ENCODE data around the gene NF2.

NF2 gene

DNA sequence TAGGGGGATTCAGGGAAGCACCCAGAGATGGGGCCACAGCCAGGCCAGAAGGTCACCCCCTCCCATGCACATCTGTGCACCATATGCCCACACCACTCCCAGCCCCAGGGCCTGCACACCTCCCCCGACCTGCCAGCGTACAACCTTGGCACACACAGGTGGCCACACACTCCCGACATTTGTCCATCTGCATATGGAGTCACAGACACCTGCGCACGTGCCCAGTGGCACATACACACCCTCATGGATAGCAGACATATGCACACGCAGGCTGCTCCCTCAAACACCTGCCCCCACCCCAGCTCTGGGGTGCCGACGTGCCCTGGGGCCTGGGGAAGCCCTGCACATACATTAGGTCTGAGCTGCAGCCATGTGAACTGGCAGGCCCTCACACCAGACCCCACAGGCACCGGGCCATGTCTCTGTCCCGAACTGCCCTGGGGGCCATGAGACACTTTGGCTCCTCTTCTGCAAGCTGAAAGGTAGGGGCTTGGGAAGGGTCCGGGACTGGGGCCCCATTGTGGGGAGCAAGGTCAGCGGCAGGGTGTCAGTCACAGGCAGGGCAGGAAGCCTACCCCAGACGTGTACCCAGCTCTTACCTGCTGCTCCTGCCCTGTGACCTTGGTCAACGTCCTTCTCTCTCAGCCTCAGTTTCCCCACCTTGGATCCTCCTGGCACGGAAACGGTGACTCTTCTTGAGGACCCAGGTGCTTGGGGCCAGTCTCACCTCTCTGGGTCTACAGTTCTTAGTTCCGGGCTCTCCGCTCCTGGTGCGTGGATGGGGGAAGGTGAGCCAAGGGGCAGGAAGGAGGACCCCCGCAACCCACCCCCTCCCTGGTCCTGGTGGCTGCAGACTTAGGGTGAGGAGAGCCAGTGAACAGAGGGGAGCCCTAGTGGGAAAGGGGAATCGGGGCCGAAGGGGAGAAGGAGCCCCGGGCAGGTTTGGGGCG, 115.8 kb downstream of the NF2 start:
- H3K9me3 ChIP-seq (ENCODE audit: control insufficient read depth, low read depth, low read length), result no peaks in the 10 kb centered on the region
- no peaks in the 10 kb centered on the region for H3K4me1 ChIP-seq (ENCODE audit: control insufficient read depth, low read depth, low read length)
- H3K4me3 ChIP-seq (ENCODE audit: low read length), result no peak overlapping the region
- H3K9ac ChIP-seq (ENCODE audit: low read length), result no peak overlapping the region
- H3K27ac ChIP-seq (ENCODE audit: low read length), result no peak overlapping the region
- peaks cover 57% of the 10 kb centered on the region for H3K27me3 ChIP-seq (ENCODE audit: control insufficient read depth, insufficient read depth, low read length)
- no peaks in the 10 kb centered on the region for H3K36me3 ChIP-seq (ENCODE audit: control insufficient read depth, low read depth, low read length)

DNA sequence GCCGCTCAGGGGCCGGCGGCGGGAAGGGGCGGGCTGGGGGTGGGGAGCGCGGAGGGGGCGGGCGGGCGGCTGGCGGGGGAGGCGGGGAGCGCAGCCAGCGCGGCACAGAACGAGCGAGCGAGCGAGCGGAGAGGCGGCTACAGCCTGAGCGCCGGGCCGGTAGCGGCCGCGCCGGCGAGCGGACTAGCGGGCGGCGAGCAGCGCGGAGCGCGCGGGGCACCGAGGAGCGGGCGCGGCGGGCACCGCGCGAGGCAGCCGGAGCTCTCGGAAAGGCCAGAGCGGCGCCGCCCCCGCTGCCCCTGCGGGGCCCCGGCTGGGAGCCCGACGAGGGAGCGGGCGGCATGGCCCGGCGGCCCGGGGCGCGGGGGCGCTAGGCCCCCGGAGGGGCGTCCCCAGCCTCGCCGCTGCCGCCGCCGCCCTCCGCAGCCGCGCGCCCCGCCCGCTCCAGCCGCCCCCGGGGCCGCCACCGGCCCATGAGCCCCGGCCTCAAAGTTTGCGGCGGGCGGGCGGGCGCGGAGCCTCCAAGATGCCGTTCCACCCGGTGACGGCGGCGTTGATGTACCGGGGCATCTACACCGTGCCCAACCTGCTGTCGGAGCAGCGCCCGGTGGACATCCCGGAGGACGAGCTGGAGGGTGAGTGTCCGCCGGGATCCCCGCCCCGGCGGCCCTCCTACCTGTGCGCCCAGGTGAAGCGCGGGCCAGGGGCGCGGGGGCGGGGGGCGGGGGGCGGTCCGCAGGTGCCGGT, 116.6 kb downstream of the NF2 start, which contains the start of gene CABP7:
CABP7 (plus strand) TSS at position 105 of the 747 bp plus-strand sequence; CDS start at position 527, 422 bp downstream.
- Histone ChIP-seq H3K27ac (ENCODE audit: low read length) (no peak within 1 kb of the TSS), H3K4me1 (ENCODE audit: control insufficient read depth, low read depth, low read length) (no peaks in the 10 kb centered on the region), H3K27me3 (ENCODE audit: control insufficient read depth, insufficient read depth, low read length) (peaks cover 57% of the 10 kb centered on the region), H3K36me3 (ENCODE audit: control insufficient read depth, low read depth, low read length) (no peaks in the 10 kb centered on the region), H3K9ac (ENCODE audit: low read length) (no peak within 1 kb of the TSS), H3K9me3 (ENCODE audit: control insufficient read depth, low read depth, low read length) (no peaks in the 10 kb centered on the region), H3K4me3 (ENCODE audit: low read length) (no peak within 1 kb of the TSS)

DNA sequence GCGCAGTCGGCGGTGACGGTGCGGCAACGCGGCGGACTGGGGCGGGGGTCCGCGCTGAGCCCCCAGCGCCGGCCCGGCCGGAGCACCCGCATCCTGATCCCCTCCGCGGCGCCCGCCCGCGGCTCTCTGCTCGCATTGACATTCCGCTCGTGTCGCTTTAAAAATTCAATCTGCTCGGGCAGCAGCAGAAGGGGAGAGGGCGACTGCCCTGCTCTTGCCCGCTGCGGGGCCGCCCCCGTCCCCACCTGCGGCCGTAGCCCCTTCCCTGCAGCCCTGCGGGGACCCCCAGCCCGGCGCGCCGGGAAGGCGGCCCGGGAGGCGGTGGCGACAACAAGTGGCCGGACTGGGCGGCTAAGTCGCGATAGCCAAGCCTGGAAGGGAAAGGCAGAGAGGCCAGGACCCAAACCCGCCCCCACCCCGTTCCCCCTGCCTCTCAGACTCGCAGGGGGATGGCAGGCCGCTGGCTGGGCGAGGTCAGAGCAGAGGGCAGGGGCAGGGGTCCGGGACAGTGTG, 117.4 kb downstream of the NF2 start:
- H3K9me3 ChIP-seq (ENCODE audit: control insufficient read depth, low read depth, low read length), result no peaks in the 10 kb centered on the region
- H3K9ac ChIP-seq (ENCODE audit: low read length), result no peak overlapping the region
- no peak overlapping the region for H3K27ac ChIP-seq (ENCODE audit: low read length)
- no peaks in the 10 kb centered on the region for H3K36me3 ChIP-seq (ENCODE audit: control insufficient read depth, low read depth, low read length)
- H3K27me3 ChIP-seq (ENCODE audit: control insufficient read depth, insufficient read depth, low read length), result peaks cover 57% of the 10 kb centered on the region
- H3K4me1 ChIP-seq (ENCODE audit: control insufficient read depth, low read depth, low read length), result no peaks in the 10 kb centered on the region
- H3K4me3 ChIP-seq (ENCODE audit: low read length), result no peak overlapping the region

DNA sequence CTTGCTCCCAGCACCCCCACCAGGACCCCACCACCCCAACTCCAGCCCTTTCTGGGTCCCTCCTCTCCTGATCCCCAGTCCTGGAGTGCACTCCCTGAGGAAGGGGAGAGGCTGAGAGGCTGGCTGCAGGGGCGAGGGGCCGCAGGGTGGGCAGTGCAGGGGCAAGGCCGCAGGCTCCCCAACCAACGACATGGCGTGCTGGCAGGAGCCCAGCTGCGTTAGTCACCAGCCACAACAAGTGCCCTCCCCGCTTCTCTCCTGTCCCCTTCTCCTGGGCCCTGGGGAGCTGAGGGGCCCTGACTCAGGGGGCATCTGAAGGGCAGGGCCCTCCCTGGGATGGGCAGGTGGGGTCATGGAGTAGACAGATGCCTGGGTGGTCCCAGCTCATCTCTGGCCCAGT, 118.7 kb downstream of the NF2 start:
- Histone ChIP-seq H3K36me3 (ENCODE audit: control insufficient read depth, low read depth, low read length) (no peaks in the 10 kb centered on the region), H3K27ac (ENCODE audit: low read length) (no peak overlapping the region), H3K9me3 (ENCODE audit: control insufficient read depth, low read depth, low read length) (no peaks in the 10 kb centered on the region), H3K4me3 (ENCODE audit: low read length) (no peak overlapping the region), H3K27me3 (ENCODE audit: control insufficient read depth, insufficient read depth, low read length) (peaks cover 54% of the 10 kb centered on the region), H3K4me1 (ENCODE audit: control insufficient read depth, low read depth, low read length) (peaks cover 3% of the 10 kb centered on the region), H3K9ac (ENCODE audit: low read length) (no peak overlapping the region)

DNA sequence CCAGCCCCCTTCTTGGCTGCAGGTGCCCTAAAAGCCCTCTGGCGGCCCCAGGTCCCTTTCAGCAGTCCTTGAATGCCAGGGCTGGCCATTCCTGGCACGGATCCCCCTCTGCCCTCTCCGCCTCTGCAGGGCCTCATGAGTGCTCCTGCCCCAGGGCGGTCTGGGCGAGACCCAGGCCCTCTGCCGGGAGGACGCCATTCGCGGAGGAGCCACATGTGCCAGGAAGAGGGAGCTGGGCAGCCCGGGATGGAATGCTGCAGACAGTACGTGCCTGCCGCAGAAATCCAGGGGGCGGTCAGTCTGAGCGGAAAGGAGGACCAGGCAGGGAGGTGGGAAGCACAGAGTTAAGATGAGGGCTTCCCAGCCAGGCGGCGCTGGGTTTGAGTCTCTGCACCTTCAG, 119.2 kb downstream of the NF2 start:
- H3K9ac ChIP-seq (ENCODE audit: low read length), result no peak overlapping the region
- H3K9me3 ChIP-seq (ENCODE audit: control insufficient read depth, low read depth, low read length), result no peaks in the 10 kb centered on the region
- peaks cover 50% of the 10 kb centered on the region for H3K27me3 ChIP-seq (ENCODE audit: control insufficient read depth, insufficient read depth, low read length)
- peaks cover 3% of the 10 kb centered on the region for H3K4me1 ChIP-seq (ENCODE audit: control insufficient read depth, low read depth, low read length)
- H3K27ac ChIP-seq (ENCODE audit: low read length), result no peak overlapping the region
- no peak overlapping the region for H3K4me3 ChIP-seq (ENCODE audit: low read length)
- no peaks in the 10 kb centered on the region for H3K36me3 ChIP-seq (ENCODE audit: control insufficient read depth, low read depth, low read length)

DNA sequence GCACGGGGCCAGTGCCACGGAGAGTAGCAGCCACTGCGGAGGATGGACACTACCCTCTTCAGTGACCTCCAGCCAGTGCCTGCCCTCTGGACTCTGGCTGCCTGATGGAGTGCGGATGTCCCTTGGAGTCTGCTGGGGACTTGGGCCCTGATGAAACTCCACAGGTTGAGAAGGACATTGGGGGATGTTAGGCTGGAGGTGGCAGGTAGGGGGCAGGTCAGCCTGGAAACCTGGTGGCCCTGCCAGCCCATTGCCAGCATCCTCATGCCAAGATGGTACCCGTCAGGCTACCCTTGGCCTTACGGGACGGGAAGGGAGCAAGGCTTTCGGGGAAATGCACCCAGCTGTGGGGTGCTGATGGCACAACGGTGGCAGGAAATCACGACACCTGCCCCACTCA, 120.3 kb downstream of the NF2 start:
- Histone ChIP-seq H3K27me3 (ENCODE audit: control insufficient read depth, insufficient read depth, low read length) (peaks cover 38% of the 10 kb centered on the region), H3K4me1 (ENCODE audit: control insufficient read depth, low read depth, low read length) (peaks cover 3% of the 10 kb centered on the region), H3K36me3 (ENCODE audit: control insufficient read depth, low read depth, low read length) (no peaks in the 10 kb centered on the region), H3K9me3 (ENCODE audit: control insufficient read depth, low read depth, low read length) (no peaks in the 10 kb centered on the region), H3K4me3 (ENCODE audit: low read length) (no peak overlapping the region), H3K9ac (ENCODE audit: low read length) (no peak overlapping the region), H3K27ac (ENCODE audit: low read length) (no peak overlapping the region)

DNA sequence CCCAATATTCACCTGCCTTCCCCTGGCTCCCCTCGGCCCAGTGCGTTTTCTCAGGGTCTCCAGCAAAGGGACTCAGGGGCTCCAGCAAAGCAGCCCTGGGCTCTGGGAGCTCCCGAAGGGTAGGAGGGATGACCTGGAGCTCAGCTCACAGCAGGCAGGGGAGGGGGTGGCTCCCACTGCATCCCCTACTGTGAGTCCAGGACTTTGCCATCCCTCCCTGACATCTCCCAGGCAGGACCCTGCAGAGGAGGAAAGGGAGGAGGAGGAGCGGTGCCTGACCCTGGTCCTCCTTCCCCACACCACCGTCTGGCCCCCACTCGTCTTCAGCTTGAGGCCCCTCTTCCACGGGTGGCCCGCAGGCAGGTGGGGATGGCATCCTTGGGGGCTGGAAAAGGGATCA, 121.4 kb downstream of the NF2 start:
- Histone ChIP-seq H3K4me1 (ENCODE audit: control insufficient read depth, low read depth, low read length) (peaks cover 3% of the 10 kb centered on the region), H3K4me3 (ENCODE audit: low read length) (no peak overlapping the region), H3K36me3 (ENCODE audit: control insufficient read depth, low read depth, low read length) (no peaks in the 10 kb centered on the region), H3K9me3 (ENCODE audit: control insufficient read depth, low read depth, low read length) (no peaks in the 10 kb centered on the region), H3K27me3 (ENCODE audit: control insufficient read depth, insufficient read depth, low read length) (peaks cover 28% of the 10 kb centered on the region), H3K27ac (ENCODE audit: low read length) (no peak overlapping the region), H3K9ac (ENCODE audit: low read length) (no peak overlapping the region)

DNA sequence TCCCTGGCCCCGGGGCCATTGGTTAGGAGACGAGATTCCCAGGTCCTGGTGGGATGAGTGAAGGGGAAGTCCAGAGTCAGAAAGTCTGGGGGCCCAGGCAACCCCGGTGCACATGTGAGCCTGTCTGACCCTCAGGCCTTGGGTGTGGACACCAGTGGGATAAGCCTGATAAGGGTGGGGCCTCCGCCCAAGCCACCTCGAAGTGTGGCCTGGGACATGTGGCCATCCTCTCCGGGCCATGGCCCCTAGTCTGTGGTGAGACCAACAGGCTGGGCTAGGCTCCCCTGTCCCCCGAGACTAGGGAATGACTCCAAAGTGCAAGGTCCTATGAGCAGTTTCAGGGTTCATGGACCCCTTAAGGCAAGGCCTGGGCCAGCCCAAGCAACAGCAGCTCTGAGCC, 122.7 kb downstream of the NF2 start:
- Histone ChIP-seq H3K36me3 (ENCODE audit: control insufficient read depth, low read depth, low read length) (no peaks in the 10 kb centered on the region), H3K9me3 (ENCODE audit: control insufficient read depth, low read depth, low read length) (no peaks in the 10 kb centered on the region), H3K4me1 (ENCODE audit: control insufficient read depth, low read depth, low read length) (peaks cover 3% of the 10 kb centered on the region), H3K27ac (ENCODE audit: low read length) (no peak overlapping the region), H3K27me3 (ENCODE audit: control insufficient read depth, insufficient read depth, low read length) (peaks cover 20% of the 10 kb centered on the region), H3K4me3 (ENCODE audit: low read length) (no peak overlapping the region), H3K9ac (ENCODE audit: low read length) (no peak overlapping the region)

DNA sequence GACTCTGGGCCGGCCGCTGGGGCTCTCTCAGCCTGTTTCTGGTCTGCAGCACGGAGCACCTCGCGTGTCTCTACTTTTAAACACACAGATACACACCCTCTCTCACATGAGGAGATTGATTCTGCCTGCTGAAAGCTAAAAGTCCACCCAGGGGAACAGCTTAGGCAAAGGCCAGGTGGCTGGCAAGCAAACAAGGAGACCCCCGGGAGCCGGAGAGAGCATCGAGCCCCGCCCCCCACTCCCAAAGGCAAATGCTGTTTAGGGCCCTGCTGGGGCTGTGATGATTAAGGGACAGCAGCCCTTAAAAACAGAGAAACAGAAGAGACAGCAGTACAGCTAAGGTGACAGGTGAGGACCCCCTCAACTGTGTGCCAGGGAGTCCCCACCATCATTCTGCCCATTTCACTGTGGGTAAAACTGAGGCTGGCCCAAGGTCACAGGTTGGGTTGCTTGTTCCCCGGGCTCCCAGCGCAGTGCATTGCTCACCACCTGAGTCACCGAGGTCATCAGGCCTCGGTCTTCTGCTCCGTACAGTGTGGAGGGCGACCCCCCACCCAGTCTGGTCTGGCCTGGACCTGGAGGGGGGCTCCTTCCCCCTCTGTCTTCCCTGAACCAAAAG, 123.2 kb downstream of the NF2 start:
- H3K27ac ChIP-seq (ENCODE audit: low read length), result no peak overlapping the region
- no peaks in the 10 kb centered on the region for H3K9me3 ChIP-seq (ENCODE audit: control insufficient read depth, low read depth, low read length)
- H3K36me3 ChIP-seq (ENCODE audit: control insufficient read depth, low read depth, low read length), result no peaks in the 10 kb centered on the region
- no peak overlapping the region for H3K9ac ChIP-seq (ENCODE audit: low read length)
- H3K27me3 ChIP-seq (ENCODE audit: control insufficient read depth, insufficient read depth, low read length), result peaks cover 14% of the 10 kb centered on the region
- H3K4me1 ChIP-seq (ENCODE audit: control insufficient read depth, low read depth, low read length), result peaks cover 3% of the 10 kb centered on the region
- H3K4me3 ChIP-seq (ENCODE audit: low read length), result no peak overlapping the region

DNA sequence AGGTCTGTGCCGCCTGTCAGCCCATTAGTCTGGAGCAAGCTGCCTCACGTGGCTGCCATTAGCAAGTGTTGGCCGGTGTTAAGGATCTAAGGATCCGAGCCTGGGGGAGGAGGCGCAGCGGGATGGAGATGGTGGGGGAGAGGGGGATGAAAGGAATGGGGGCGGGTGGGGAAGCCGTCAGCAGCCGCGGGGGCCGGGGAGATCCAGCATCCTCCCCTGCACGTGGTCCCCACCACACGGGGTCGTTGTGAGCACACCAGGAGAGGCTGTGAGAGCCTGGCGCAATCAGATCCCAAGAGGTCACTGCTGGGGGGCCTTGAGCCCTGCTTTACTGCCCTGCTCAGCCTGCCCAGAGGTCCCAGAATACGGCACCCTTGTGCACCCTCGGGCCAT, 123.7 kb downstream of the NF2 start:
- H3K27me3 ChIP-seq (ENCODE audit: control insufficient read depth, insufficient read depth, low read length), result peaks cover 9% of the 10 kb centered on the region
- no peak overlapping the region for H3K9ac ChIP-seq (ENCODE audit: low read length)
- H3K9me3 ChIP-seq (ENCODE audit: control insufficient read depth, low read depth, low read length), result no peaks in the 10 kb centered on the region
- H3K36me3 ChIP-seq (ENCODE audit: control insufficient read depth, low read depth, low read length), result no peaks in the 10 kb centered on the region
- no peak overlapping the region for H3K27ac ChIP-seq (ENCODE audit: low read length)
- no peak overlapping the region for H3K4me3 ChIP-seq (ENCODE audit: low read length)
- peaks cover 3% of the 10 kb centered on the region for H3K4me1 ChIP-seq (ENCODE audit: control insufficient read depth, low read depth, low read length)

DNA sequence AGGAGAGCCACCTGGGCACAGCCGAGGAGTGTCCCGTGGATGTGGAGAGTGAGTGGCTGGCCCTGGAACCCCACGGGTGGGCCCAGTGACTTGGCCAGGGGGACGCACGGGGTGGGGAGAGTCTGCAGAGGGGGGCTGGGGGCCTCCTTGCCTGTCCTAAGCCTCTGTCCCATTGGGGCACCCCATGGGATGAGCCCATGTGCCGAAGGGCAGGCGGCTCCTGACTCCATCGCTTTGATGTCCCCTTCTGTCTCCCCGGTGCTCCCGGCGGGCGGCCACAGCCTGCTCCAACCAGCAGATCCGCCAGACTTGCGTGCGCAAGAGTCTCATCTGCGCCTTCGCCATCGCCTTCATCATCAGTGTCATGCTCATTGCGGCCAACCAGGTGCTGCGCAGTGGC, 125.7 kb downstream of the NF2 start:
- Histone ChIP-seq H3K4me3 (ENCODE audit: low read length) (no peak overlapping the region), H3K27ac (ENCODE audit: low read length) (no peak overlapping the region), H3K9ac (ENCODE audit: low read length) (no peak overlapping the region), H3K4me1 (ENCODE audit: control insufficient read depth, low read depth, low read length) (peaks cover 3% of the 10 kb centered on the region), H3K27me3 (ENCODE audit: control insufficient read depth, insufficient read depth, low read length) (no peaks in the 10 kb centered on the region), H3K36me3 (ENCODE audit: control insufficient read depth, low read depth, low read length) (no peaks in the 10 kb centered on the region), H3K9me3 (ENCODE audit: control insufficient read depth, low read depth, low read length) (no peaks in the 10 kb centered on the region)

All from iPS-18a (cell line).